ENCODE results near the gene DVL1.

The DVL1 gene

GRCh38 chr1:1325288-1326074 is 23.7 kb downstream of the DVL1 start:
- TF ChIP-seq, protein P1, sequence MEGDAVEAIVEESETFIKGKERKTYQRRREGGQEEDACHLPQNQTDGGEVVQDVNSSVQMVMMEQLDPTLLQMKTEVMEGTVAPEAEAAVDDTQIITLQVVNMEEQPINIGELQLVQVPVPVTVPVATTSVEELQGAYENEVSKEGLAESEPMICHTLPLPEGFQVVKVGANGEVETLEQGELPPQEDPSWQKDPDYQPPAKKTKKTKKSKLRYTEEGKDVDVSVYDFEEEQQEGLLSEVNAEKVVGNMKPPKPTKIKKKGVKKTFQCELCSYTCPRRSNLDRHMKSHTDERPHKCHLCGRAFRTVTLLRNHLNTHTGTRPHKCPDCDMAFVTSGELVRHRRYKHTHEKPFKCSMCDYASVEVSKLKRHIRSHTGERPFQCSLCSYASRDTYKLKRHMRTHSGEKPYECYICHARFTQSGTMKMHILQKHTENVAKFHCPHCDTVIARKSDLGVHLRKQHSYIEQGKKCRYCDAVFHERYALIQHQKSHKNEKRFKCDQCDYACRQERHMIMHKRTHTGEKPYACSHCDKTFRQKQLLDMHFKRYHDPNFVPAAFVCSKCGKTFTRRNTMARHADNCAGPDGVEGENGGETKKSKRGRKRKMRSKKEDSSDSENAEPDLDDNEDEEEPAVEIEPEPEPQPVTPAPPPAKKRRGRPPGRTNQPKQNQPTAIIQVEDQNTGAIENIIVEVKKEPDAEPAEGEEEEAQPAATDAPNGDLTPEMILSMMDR (IDR thresholded peaks at IDR 0.05; ENCODE audit: insufficient read depth, low read length, poor library complexity, severe bottlenecking), result no peak
- no peak for DNase-seq (ENCODE audit: extremely low read depth, insufficient read length)
- Histone ChIP-seq H3K27me3 (replicated peaks; ENCODE audit: control insufficient read depth, insufficient read depth, low read length) (no peaks in the 10 kb centered on the region), H3K36me3 (ENCODE audit: control insufficient read depth, insufficient read depth, low read length) (peaks cover 9% of the 10 kb centered on the region), H3K4me3 (replicated peaks; ENCODE audit: low read depth, low read length) (peak overlapping the region; percentile 96)

GRCh38 chr1:1324524-1325287 is 24.5 kb downstream of the DVL1 start, which contains the start of the genes CPTP and INTS11:
Gene CPTP (plus strand): TSS chr1:1324802. CDS start chr1:1326911, 2,109 bp downstream.
Gene INTS11 (minus strand): TSS chr1:1324660. CDS start chr1:1324608, 52 bp downstream.
- Histone ChIP-seq H3K4me3 (replicated peaks; ENCODE audit: low read depth, low read length) (peak within 1 kb of the TSS; percentile 96), H3K27me3 (replicated peaks; ENCODE audit: control insufficient read depth, insufficient read depth, low read length) (no peaks in the 10 kb centered on the region), H3K36me3 (ENCODE audit: control insufficient read depth, insufficient read depth, low read length) (peaks cover 16% of the 10 kb centered on the region)
- TF ChIP-seq, protein P1 (IDR thresholded peaks at IDR 0.05; ENCODE audit: insufficient read depth, low read length, poor library complexity, severe bottlenecking), result no peak
- DNase-seq (ENCODE audit: extremely low read depth, insufficient read length), result peak; percentile 93

- peaks cover 16% of the 10 kb centered on the region for H3K36me3 ChIP-seq (ENCODE audit: control insufficient read depth, insufficient read depth, low read length)
- no peaks in the 10 kb centered on the region for H3K27me3 ChIP-seq (replicated peaks; ENCODE audit: control insufficient read depth, insufficient read depth, low read length)
- no peak for DNase-seq (ENCODE audit: extremely low read depth, insufficient read length)
- TF ChIP-seq, protein P1 (IDR thresholded peaks at IDR 0.05; ENCODE audit: insufficient read depth, low read length, poor library complexity, severe bottlenecking), result no peak
- peak overlapping the region; percentile 94 for H3K4me3 ChIP-seq (replicated peaks; ENCODE audit: low read depth, low read length)
Measured at GRCh38 chr1:1324084-1324523, 25.1 kb downstream of the DVL1 start.

- no peak for DNase-seq (ENCODE audit: extremely low read depth, insufficient read length)
- H3K36me3 ChIP-seq (ENCODE audit: control insufficient read depth, insufficient read depth, low read length), result peaks cover 19% of the 10 kb centered on the region
- H3K4me3 ChIP-seq (replicated peaks; ENCODE audit: low read depth, low read length), result no peak overlapping the region; the same call in 1 of the 2 replicates
- H3K27me3 ChIP-seq (replicated peaks; ENCODE audit: control insufficient read depth, insufficient read depth, low read length), result no peaks in the 10 kb centered on the region
- TF ChIP-seq, protein P1 (IDR thresholded peaks at IDR 0.05; ENCODE audit: insufficient read depth, low read length, poor library complexity, severe bottlenecking), result no peak
Measured at GRCh38 chr1:1322952-1323351, 26.3 kb downstream of the DVL1 start.

GRCh38 chr1:1322418-1322817 is 26.8 kb downstream of the DVL1 start:
- no peak overlapping the region for H3K4me3 ChIP-seq (replicated peaks; ENCODE audit: low read depth, low read length)
- no peak for DNase-seq (ENCODE audit: extremely low read depth, insufficient read length)
- TF ChIP-seq, protein P1 (IDR thresholded peaks at IDR 0.05; ENCODE audit: insufficient read depth, low read length, poor library complexity, severe bottlenecking), result no peak
- H3K36me3 ChIP-seq (ENCODE audit: control insufficient read depth, insufficient read depth, low read length), result peaks cover 17% of the 10 kb centered on the region
- no peaks in the 10 kb centered on the region for H3K27me3 ChIP-seq (replicated peaks; ENCODE audit: control insufficient read depth, insufficient read depth, low read length)
